Breast epithelium (tissue), 4 donors: Measurements from ENCODE around the gene HADHB. TPM values are rescaled to one million over a fixed set of nuclear protein-coding genes. Genes with fewer than 3 reads are reported as not detected.
"Not testable (repeated sequence)": the region's sequence is repeated elsewhere in the genome, so short reads cannot be mapped to it uniquely, and the experiment has no call there.

ENCODE experiments used
- DNase-seq, 2 donors: peaks; one replicate each; pipeline ENCODE4 v3.0.0-alpha.2; 2019; ENCODE audit warnings: low spot score in 2 of 2
- H3K27ac ChIP-seq, 2 donors: fragments of 200-600 bp; sonication (generic) in 1 of 2; one replicate each; pipeline ENCODE4 v1.5.1; 2016 to 2019; ENCODE audit warnings: mild to moderate bottlenecking in 1 of 2
- H3K27me3 ChIP-seq, 2 donors: fragments of 200-600 bp; sonication (generic) in 1 of 2; one replicate each; pipeline versions ENCODE4 v1.5.1 to v1.6.0; 2017 to 2019; ENCODE audit warnings: control low read depth in 1 of 2, mild to moderate bottlenecking in 1 of 2
- H3K36me3 ChIP-seq: fragments of 200-600 bp; one replicate; pipeline ENCODE4 v1.5.1; 2019
- H3K4me1 ChIP-seq, 2 donors: fragments of 200-600 bp; sonication (generic); one replicate each; pipeline ENCODE4 v1.5.1; 2016 to 2019; ENCODE audit warnings: control low read depth in 1 of 2
- H3K4me3 ChIP-seq, 3 donors: fragments of 200-600 bp; sonication (generic); 1 replicate in 2 of 3; 2 replicates in 1 of 3; pipeline ENCODE4 v1.5.1; 2016 to 2019; ENCODE audit warnings: mild to moderate bottlenecking in 3 of 3, moderate library complexity in 2 of 3
- H3K9me3 ChIP-seq, 2 donors: fragments of 200-600 bp; sonication (generic) in 1 of 2; one replicate each; pipeline ENCODE4 v1.5.1; 2016 to 2019; ENCODE audit warnings: control low read depth in 1 of 2
- CTCF ChIP-seq, 3 donors: fragments of 450-650 bp; IDR thresholded peaks; one replicate each; pipeline ENCODE4 v1.5.1; 2016 to 2017; ENCODE audit warnings: antibody characterized with exemption in 3 of 3, mild to moderate bottlenecking in 3 of 3, moderate library complexity in 3 of 3
- POLR2A ChIP-seq: fragments of 450-650 bp; IDR thresholded peaks from one replicate; pipeline ENCODE4 v1.6.1; 2016; ENCODE audit warnings: antibody characterized with exemption, mild to moderate bottlenecking, moderate library complexity
- POLR2AphosphoS5 ChIP-seq, 3 donors: sonication (generic); formaldehyde crosslinking; IDR thresholded peaks; one replicate each; pipeline ENCODE4 v1.6.1; 2017; ENCODE audit warnings: antibody characterized with exemption in 3 of 3
- intact Hi-C: fragments of 100-400 bp; cut with DNase I; formaldehyde crosslinking; loops from one replicate; pipeline ENCODE4 v1.15.1; 2023; ENCODE audit warnings: low total_unique reads
- total RNA-seq, 3 donors: library from RNA; depleted of rRNA; stranded (reverse); fragments of >200 nt; gene quantifications; one replicate each; pipeline ENCODE4 v1.1.0, GENCODE V29; 2016

Gene HADHB
- total RNA-seq, 3 donors from 2014 or later: 139 to 157 (median 147) TPM

GRCh38 chr2:26299471-26300101 lies 54.8 kb downstream of the HADHB start:
- peaks cover 4 to 5% of the 10 kb centered on the region in 2 donors for H3K4me1 ChIP-seq
- no peak for DNase-seq
- H3K27me3 ChIP-seq: no peaks in the 10 kb centered on the region
- H3K27ac ChIP-seq: peak overlapping the region; percentile 87 to 92
- TF ChIP-seq POLR2A: no peak
- no peak for TF ChIP-seq POLR2AphosphoS5 (IDR thresholded peaks at IDR 0.05)
- no peak for TF ChIP-seq CTCF (IDR thresholded peaks at IDR 0.05)
- intact Hi-C loops: no loop called here
- H3K4me3 ChIP-seq: peak overlapping the region; percentile 56 to 65 (median 61)
- H3K36me3 ChIP-seq: no peaks in the 10 kb centered on the region
- H3K9me3 ChIP-seq: no peaks in the 10 kb centered on the region

GRCh38 chr2:26300234-26300925 lies 55.6 kb downstream of the HADHB start:
- peak in 1 of 2 donors; percentile 66 for DNase-seq
- no peaks in the 10 kb centered on the region for H3K36me3 ChIP-seq
- TF ChIP-seq POLR2A: no peak
- no peak for TF ChIP-seq CTCF (IDR thresholded peaks at IDR 0.05)
- TF ChIP-seq POLR2AphosphoS5 (IDR thresholded peaks at IDR 0.05): no peak
- no peaks in the 10 kb centered on the region for H3K27me3 ChIP-seq
- intact Hi-C loops: no loop called here
- peaks cover 4 to 5% of the 10 kb centered on the region in 2 donors for H3K4me1 ChIP-seq
- peak overlapping the region; percentile 87 to 92 for H3K27ac ChIP-seq
- no peaks in the 10 kb centered on the region for H3K9me3 ChIP-seq
- H3K4me3 ChIP-seq: peak overlapping the region; percentile 56 to 65 (median 61)

GRCh38 chr2:26302846-26303245 lies 58.1 kb downstream of the HADHB start:
- Histone ChIP-seq H3K36me3 (no peaks in the 10 kb centered on the region), H3K27me3 (no peaks in the 10 kb centered on the region), H3K9me3 (no peaks in the 10 kb centered on the region), H3K4me3 (no peak overlapping the region), H3K27ac (peak overlapping the region; percentile 5 to 56), H3K4me1 (peaks cover 4 to 5% of the 10 kb centered on the region in 2 donors)
- intact Hi-C loops: no loop called here
- TF ChIP-seq POLR2AphosphoS5 (IDR thresholded peaks at IDR 0.05): peak in 2 of 3 donors; percentile 25 to 32
- TF ChIP-seq POLR2A: no peak
- TF ChIP-seq CTCF (IDR thresholded peaks at IDR 0.05): no peak
- DNase-seq: peak; percentile 84 to 85

GRCh38 chr2:26305094-26305493 lies 60.4 kb downstream of the HADHB start:
- intact Hi-C loops, H3K27me3 ChIP-seq, H3K27ac ChIP-seq, H3K9me3 ChIP-seq, H3K36me3 ChIP-seq, H3K4me3 ChIP-seq, H3K4me1 ChIP-seq, DNase-seq: not testable (repeated sequence)

GRCh38 chr2:26305540-26305939 lies 60.8 kb downstream of the HADHB start:
- H3K27ac ChIP-seq: no peak overlapping the region
- H3K9me3 ChIP-seq: no peaks in the 10 kb centered on the region
- H3K4me1 ChIP-seq: peaks cover 4 to 5% of the 10 kb centered on the region in 2 donors
- TF ChIP-seq POLR2AphosphoS5 (IDR thresholded peaks at IDR 0.05): no peak
- no peak for TF ChIP-seq POLR2A
- TF ChIP-seq CTCF (IDR thresholded peaks at IDR 0.05): no peak
- no peaks in the 10 kb centered on the region for H3K36me3 ChIP-seq
- no peak overlapping the region for H3K4me3 ChIP-seq
- no peak for DNase-seq
- intact Hi-C loops: no loop called here
- H3K27me3 ChIP-seq: no peaks in the 10 kb centered on the region
